Measurements from ENCODE around the gene RBM12. TPM values are rescaled to one million over a fixed set of nuclear protein-coding genes. Genes with fewer than 3 reads are reported as not detected.
"Not testable (repeated sequence)": the region's sequence is repeated elsewhere in the genome, so short reads cannot be mapped to it uniquely, and the experiment has no call there.

Gene RBM12
- total and polyA plus RNA-seq, 2 donors (not counting 1 experiment from before 2014, with no cell fraction given): 52.7 to 144 TPM

DNA sequence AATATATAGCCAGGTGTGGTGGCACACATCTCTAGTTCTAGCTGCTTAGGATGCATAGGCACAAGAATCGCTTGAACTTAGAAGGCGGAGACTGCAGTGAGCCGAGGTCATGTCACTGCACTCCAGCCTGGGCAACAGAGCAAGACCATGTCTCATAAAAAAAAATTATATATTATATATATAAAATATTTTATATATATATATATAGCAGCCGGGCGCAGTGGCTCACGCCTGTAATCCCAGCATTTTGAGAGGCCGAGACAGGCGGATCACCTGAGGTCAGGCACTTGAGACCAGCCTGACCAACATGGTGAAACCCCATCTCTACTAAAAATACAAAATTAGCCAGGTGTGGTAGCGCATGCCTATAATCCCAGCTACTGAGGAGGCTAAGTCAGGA is 20.7 kb upstream of the RBM12 start:
- ATAC-seq (ENCODE audit: low read depth); H3K27ac Mint-ChIP-seq; H4K20me1 ChIP-seq (ENCODE audit: control insufficient read depth, insufficient read depth, low read length, poor library complexity, severe bottlenecking); H3K9ac ChIP-seq (ENCODE audit: low read length); H3K4me2 ChIP-seq (replicated peaks; ENCODE audit: low read depth, low read length, poor library complexity, severe bottlenecking); DNase-seq; H3K27me3 ChIP-seq (replicated peaks in 1 of 4; ENCODE audit: control extremely low read depth in 1 of 4, control insufficient read depth in 3 of 4, insufficient read depth in 4 of 4, low read length in 3 of 4); CTCF ChIA-PET; H2AFZ ChIP-seq (ENCODE audit: insufficient read depth, low read depth, low read length, poor library complexity, severe bottlenecking); H3K79me2 ChIP-seq (ENCODE audit: control insufficient read depth, insufficient read depth, low read length); H3K4me3 ChIP-seq (ENCODE audit: control extremely low read depth in 1 of 5, extremely low read depth in 1 of 5, insufficient read depth in 1 of 5, low read depth in 2 of 5, low read length in 4 of 5); H3K4me3 Mint-ChIP-seq; POLR2A ChIA-PET; H3K27ac ChIP-seq (ENCODE audit: low read length in 2 of 2); H3K9me3 Mint-ChIP-seq (ENCODE audit: insufficient read depth); H3K27me3 Mint-ChIP-seq; intact Hi-C loops (cut with micrococcal nuclease); H3K4me1 Mint-ChIP-seq; H3K9me3 ChIP-seq (ENCODE audit: control extremely low read depth in 1 of 3, control insufficient read depth in 2 of 3, insufficient read depth in 1 of 3, low read length in 2 of 3); H3K4me1 ChIP-seq (ENCODE audit: control insufficient read depth in 2 of 2, insufficient read depth in 2 of 2, low read length in 2 of 2): not testable (repeated sequence)
- H3K36me3 ChIP-seq (replicated peaks in 1 of 2; ENCODE audit: control extremely low read depth in 1 of 2, control insufficient read depth in 1 of 2, extremely low read depth in 1 of 2, insufficient read depth in 2 of 2, low read length in 1 of 2): peaks cover 6 to 28% of the 10 kb centered on the region in 2 experiments
- no CpG with 5 or more reads among the region's 9 CpGs for WGBS (ENCODE audit: insufficient coverage)

DNA sequence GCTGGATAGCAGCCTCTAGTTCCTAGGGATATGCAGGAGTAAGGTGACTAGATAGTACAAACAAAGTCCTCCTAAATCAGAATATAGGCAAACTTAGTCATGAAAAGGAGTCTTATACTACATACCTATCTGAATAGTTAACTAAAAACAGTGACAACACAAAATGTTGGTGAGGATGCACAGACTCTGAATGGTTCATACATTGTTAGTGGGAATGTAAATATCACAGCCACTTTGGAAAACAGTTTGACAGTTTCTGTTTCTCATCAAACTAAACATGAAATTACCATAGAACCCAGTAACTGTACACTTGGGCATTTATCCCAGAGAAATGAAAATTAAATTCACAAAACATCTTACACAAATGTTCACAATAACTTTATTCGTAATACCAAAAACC is 17.3 kb upstream of the RBM12 start:
- TF ChIP-seq EZH2 (IDR thresholded peaks at IDR 0.05; ENCODE audit: borderline replicate concordance, insufficient read depth, low read depth, low read length, poor library complexity, severe bottlenecking): no peak
- TF ChIP-seq, protein P1, sequence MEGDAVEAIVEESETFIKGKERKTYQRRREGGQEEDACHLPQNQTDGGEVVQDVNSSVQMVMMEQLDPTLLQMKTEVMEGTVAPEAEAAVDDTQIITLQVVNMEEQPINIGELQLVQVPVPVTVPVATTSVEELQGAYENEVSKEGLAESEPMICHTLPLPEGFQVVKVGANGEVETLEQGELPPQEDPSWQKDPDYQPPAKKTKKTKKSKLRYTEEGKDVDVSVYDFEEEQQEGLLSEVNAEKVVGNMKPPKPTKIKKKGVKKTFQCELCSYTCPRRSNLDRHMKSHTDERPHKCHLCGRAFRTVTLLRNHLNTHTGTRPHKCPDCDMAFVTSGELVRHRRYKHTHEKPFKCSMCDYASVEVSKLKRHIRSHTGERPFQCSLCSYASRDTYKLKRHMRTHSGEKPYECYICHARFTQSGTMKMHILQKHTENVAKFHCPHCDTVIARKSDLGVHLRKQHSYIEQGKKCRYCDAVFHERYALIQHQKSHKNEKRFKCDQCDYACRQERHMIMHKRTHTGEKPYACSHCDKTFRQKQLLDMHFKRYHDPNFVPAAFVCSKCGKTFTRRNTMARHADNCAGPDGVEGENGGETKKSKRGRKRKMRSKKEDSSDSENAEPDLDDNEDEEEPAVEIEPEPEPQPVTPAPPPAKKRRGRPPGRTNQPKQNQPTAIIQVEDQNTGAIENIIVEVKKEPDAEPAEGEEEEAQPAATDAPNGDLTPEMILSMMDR (IDR thresholded peaks at IDR 0.05): no peak
- H3K27ac Mint-ChIP-seq: no peak overlapping the region
- no peak overlapping the region for H3K4me3 ChIP-seq (ENCODE audit: control extremely low read depth in 1 of 5, extremely low read depth in 1 of 5, insufficient read depth in 1 of 5, low read depth in 2 of 5, low read length in 4 of 5)
- no peak overlapping the region for H3K27ac ChIP-seq (ENCODE audit: low read length in 2 of 2)
- no peaks in the 10 kb centered on the region for H4K20me1 ChIP-seq (ENCODE audit: control insufficient read depth, insufficient read depth, low read length, poor library complexity, severe bottlenecking)
- no peaks in the 10 kb centered on the region for H3K9me3 ChIP-seq (ENCODE audit: control extremely low read depth in 1 of 3, control insufficient read depth in 2 of 3, insufficient read depth in 1 of 3, low read length in 2 of 3)
- H3K79me2 ChIP-seq (ENCODE audit: control insufficient read depth, insufficient read depth, low read length): no peaks in the 10 kb centered on the region
- no peak overlapping the region for H3K9ac ChIP-seq (ENCODE audit: low read length)
- no peak for ATAC-seq (ENCODE audit: low read depth)
- no peak overlapping the region for H2AFZ ChIP-seq (ENCODE audit: insufficient read depth, low read depth, low read length, poor library complexity, severe bottlenecking)
- H3K4me3 Mint-ChIP-seq: no peak overlapping the region
- WGBS (ENCODE audit: insufficient coverage): 100% methylated on average over 1 of the region's 1 CpG
- no peak for DNase-seq
- H3K4me2 ChIP-seq (replicated peaks; ENCODE audit: low read depth, low read length, poor library complexity, severe bottlenecking): no peak overlapping the region
- intact Hi-C loops (cut with micrococcal nuclease): no loop called here
- peaks cover 10% of the 10 kb centered on the region in 2 donors for H3K4me1 ChIP-seq (ENCODE audit: control insufficient read depth in 2 of 2, insufficient read depth in 2 of 2, low read length in 2 of 2)
- peaks cover 16% of the 10 kb centered on the region for H3K4me1 Mint-ChIP-seq
- H3K36me3 ChIP-seq (replicated peaks in 1 of 2; ENCODE audit: control extremely low read depth in 1 of 2, control insufficient read depth in 1 of 2, extremely low read depth in 1 of 2, insufficient read depth in 2 of 2, low read length in 1 of 2): peaks cover 0 to 12% of the 10 kb centered on the region in 2 experiments
- no peaks in the 10 kb centered on the region for H3K27me3 Mint-ChIP-seq
- ChIA-PET POLR2A (interaction anchor here (0.7 kb wide), 2 partner anchors 11 to 137 kb away, joined by 3 read pairs; no protein-coding TSS in a partner anchor), CTCF (no interaction called here)
- H3K27me3 ChIP-seq (replicated peaks in 1 of 4; ENCODE audit: control extremely low read depth in 1 of 4, control insufficient read depth in 3 of 4, insufficient read depth in 4 of 4, low read length in 3 of 4): no peaks in the 10 kb centered on the region
- H3K9me3 Mint-ChIP-seq (ENCODE audit: insufficient read depth): no peaks in the 10 kb centered on the region
